NCI-H2081 treated with DMSO at 0.1 percent for 48 hours (cell line): ENCODE results near the gene DNMBP.
"Not testable (repeated sequence)": the region's sequence is repeated elsewhere in the genome, so short reads cannot be mapped to it uniquely, and the experiment has no call there.

ENCODE experiments used
- DNase-seq: peaks from one replicate; lab custom pipeline; 2025; lab: John Stamatoyannopoulos, UW

The DNMBP gene

DNA sequence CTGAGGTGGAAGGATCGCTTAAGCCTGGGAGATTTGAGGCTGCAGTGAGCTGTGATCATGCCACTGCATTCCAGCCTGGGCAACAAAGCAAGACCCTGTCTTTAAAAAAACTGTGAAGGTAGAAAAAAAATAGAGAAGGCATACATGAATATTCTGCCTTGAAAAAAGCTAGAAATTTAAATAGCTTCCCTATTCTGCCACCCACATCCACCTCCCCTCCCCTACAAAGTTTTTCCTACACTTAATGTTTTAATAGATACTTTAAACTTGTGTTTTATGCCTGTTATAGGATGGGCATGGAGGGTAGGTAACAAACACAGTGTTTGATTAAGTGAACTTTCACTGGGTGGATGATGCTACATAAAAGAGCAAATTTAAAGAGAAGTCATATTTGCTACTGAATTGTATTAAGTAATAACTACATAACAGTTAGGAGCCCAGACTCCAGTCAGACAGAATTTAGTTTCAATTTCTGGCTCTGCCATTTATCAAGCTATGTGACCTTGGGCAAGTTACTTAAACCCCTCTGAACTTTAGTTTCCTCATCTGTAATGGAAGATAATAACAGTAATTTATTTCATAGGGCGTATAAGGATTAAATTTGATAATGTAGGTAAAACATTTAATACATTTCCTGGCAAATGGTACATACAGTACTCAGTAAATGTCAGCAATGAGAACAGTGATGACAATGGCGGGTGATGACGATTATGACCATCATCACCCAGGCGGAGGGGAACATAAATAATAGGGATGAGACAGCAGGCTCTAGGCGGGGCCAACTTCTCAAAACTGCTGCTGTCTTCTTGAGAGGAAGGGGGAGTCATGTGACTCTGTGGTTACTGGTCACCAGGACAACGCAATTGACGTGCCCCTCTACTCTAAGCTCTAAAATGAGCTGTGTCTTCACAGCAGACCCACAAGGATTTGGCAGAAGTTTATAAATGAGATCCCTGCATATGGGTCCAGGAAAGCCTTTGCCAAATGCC lies 15.8 kb downstream of the DNMBP start:
- no peak for DNase-seq

DNA sequence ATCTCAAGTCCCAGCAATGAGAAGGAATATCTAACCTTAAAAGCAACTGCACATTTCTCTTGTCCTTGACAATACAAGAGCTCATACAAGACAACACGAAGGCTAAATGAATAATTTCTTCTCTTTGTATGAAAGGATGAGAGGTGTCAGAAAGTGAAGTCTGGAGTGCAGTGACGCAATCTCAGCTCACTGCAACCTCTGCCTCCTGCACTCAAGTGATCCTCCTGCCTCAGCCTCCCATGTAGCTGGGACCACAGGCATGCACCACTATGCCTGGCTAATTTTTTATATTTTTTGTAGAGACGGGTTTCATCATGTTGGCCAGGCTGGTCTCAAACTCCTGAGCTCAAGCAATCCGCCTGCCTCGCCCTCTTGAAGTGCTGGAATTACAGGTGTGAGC lies 24.1 kb downstream of the DNMBP start:
- not testable (repeated sequence) for DNase-seq

- no peak for DNase-seq
Observed at GRCh38 chr10:99984211-99985034, 25.3 kb downstream of the DNMBP start.

DNA sequence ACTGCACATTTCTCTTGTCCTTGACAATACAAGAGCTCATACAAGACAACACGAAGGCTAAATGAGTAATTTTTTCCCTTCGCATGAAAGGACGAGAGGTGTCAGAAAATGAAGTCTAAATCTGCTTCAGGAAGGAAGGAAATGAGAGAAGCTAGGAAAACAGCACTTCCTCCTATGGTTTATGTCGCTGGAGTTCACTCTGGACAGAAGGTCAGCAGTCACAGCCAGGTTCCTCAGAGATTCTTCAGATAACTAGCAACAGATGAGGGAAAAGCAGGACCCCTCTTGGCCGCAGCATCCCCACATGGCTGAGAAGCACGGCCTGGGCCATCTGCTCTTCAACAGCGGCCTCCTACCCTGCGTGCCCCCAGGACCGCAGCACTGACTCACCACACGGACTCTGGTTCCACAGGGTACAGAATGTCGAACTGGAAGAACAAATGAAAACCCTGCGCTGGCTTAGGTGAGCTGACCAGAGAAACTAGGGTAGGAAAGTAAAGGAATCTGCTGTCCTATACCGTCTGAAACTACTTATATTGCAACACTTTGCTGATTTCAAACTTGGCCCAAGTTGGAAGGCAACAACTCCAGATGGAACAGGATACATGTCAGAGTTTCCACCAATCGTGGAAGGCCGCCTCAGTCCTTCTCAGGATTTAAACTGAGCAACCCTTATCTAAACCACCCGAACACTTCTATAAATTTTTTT lies 26.3 kb downstream of the DNMBP start:
- DNase-seq, result no peak

DNA sequence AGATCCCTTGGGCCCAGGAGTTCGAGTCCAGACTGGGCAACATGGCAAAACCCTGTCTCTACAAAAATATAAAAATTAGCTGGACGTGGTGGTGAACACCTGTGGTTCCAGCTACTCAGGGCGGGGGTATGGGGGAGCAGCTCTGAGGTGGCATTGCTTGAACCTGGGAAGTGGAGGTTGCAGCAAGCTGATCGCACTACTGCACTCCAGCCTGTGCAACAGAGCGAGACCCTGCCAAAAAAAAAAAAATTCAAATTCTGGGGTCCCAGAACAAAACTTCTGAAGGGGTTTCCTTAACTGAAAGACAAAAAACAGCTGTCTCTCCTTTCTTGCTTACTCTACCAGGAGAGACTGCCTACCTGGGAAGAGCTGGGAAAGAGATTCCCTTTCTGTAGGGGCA lies 27.0 kb downstream of the DNMBP start:
- DNase-seq, result no peak

DNA sequence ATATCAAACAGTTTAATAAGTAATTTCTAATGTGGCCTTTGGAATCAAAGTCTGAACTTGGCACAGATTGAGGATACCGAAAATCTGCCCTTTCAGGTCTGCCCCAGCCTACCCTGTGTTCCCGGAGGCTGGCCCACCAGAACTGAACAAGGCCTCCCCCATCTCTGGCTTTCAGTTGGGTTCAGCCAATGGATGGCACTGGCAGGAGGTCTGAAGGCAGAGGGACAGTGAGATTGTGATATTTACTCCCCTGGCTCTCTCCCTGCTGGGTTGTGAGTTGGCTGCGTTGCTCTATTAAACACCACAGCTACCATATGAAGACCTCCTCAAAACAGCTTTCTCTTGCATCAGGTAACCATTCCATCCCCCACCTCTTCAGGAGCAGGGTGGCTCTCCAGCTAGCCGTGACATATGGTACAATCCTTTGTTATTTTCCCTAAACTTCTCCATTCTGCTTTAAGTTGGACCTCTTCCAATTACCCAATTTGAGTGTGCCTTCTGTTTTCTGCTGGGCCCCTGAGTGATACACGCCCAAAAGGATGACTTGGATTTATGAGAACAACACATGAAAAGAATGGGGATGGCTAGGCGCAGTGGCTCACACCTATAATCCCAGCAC lies 28.1 kb downstream of the DNMBP start:
- DNase-seq, result no peak

DNA sequence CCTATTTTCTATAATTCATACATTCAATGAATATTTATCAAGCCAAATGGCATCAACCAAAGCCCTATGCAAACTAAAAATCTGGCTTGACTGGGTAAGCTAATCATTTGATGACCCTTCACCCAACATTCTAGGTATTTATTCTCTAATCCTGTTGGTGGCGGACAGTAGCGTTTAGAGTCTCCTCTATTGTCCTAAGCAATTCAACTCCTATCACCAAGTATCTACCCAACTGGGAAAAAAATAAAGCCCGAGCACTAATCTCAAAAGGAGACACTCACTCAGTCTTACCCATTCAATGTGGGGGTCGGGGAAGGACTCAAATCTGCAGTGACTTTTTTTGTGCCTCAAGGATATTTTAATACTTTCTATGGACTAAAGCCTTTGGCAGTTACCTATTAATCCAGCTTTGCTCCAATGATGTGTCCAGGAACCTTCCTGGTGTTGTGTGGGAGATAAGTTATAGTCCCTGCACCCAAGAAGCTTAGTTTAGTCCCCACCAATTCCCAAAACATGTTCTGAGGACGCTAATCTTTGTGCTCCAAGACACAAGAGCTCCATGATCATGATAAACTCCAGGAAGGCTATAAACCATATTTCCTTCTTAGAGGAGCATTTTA lies 30.6 kb downstream of the DNMBP start:
- DNase-seq, result no peak

- no peak for DNase-seq
Observed at GRCh38 chr10:99977916-99978315, 31.8 kb downstream of the DNMBP start.

DNA sequence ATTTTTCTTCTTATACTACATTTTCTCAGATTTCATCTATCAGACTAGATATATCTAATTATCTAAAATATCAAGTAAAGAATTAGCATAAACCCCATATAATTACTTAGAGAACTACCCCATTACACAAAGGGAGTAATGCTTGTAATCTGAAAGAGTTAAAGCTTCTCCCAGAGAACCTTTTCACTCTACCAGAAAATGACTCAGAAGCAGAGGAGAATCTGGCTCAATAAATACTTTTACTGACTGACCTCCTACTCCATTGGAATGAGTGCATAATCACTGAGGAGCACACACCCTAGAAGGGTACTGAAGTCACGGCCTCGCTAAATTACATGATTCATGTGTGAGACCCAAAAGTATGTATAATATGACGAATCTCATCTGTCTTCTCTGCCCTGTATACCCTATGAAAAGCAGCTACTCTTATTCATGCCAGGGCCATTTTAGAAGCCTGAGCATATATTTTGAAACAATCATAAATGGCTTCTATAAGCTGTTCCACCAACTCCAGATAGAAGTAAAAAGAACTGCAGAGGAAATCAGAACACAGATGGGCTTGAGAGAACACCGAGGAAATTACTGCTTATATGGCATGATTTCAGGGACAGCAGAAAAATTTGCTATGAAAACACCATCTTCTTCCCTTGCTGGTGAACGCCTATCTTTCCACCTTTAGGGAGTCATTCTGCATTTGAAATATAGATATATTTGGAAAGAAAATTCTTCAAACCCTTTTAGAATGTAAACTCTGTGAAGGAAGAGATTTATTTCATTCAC lies 32.7 kb downstream of the DNMBP start:
- no peak for DNase-seq

DNA sequence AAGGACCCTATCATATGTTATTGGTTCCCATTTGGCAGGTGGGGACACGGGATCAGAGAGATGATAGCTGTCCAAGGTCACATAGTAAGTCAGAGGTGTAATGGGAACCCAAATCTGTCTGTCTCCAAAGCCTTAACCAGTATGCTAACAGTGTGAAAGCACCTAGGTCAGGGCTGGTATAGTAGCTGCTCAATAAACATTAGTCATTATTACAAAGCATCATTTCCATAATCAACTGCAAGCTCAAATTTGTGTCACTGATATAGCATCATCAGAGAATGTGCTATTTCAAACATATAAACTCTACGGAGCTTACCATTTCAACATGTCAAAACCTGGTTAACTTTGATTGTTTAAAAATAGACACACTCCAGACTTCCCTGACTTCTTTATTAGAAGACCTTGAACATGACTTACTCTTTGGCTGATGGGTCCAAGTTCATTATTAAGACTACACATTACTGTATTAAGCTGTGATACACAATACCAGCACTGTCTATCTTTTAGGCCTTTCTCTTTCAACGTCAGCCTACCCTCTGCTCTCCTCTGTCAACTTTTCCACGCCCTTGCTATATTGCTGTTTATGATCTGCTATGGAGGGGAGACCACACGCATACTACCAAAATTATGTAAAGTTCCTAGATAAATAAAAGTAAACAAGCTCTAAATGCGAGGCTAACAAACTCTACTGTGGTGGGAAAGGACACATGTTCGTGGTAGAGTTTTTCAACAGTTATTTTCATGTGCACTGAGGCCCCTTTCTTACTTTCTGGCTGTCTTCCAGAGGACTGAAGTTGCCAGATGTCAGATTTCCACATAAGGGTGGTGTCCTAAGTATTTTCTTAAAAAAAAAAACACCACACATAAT lies 33.6 kb downstream of the DNMBP start:
- no peak for DNase-seq

- no peak for DNase-seq
Observed at GRCh38 chr10:99975106-99975829, 34.5 kb downstream of the DNMBP start.

DNA sequence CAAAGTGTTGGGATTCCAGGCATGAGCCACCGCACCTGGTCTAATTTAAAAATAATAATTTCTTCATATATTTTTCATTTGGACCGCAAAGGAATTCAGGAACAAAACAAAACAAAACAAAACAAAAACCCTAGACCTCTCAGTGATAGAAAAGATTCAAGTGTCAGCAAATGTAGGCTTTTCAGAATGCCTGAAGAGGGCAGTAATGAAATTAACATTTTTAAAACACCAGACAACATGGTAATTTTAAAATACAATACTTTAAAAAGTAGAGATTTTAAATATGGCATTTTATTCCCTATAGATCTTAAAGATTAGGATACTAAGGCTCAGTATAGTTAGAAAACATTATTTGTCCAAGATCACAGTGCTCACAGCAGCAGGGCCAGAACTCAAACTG lies 36.6 kb downstream of the DNMBP start:
- no peak for DNase-seq

GRCh38 chr10:99967961-99968360 lies 41.8 kb downstream of the DNMBP start:
- DNase-seq, result no peak

- no peak for DNase-seq
Observed at GRCh38 chr10:99966306-99966705, 43.4 kb downstream of the DNMBP start.

GRCh38 chr10:99965700-99966099 lies 44.0 kb downstream of the DNMBP start:
- DNase-seq, result no peak

- no peak for DNase-seq
Observed at GRCh38 chr10:99964791-99965190, 45.0 kb downstream of the DNMBP start.

DNA sequence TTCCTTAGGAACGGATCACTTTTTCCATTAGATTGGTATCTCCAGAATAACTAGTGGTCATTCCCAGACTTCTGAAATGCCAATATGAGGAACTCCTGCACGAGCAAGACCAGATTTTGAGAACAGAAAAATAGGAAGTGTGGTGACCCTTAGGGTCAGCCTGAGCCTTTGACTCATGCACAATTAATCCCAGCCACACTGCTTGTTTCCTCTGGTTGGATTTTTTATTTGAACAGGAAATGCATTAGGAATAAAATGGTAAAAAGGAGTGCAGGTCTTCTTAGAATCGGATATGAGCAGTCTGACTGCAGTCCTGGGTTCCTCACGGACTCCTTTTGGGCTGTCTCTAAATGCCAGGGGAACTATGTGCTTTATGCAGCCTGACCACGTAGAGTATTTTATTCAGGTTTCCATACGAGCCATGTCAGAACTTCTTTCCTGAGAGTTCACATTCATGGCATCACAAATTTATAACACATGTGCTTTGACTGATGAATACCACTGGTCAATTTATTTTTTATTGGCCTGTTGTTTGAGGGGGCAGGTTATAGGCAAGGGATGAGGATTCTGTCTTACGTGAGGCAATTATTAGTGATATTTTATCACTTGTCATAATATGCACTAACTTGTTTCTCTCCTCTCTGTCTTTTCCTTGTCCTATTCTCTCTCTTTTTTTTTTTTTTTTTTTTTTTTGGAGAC lies 46.1 kb downstream of the DNMBP start:
- not testable (repeated sequence) for DNase-seq

GRCh38 chr10:99958806-99959205 lies 50.9 kb downstream of the DNMBP start:
- DNase-seq, result no peak
